SHP77 treated with DMSO at 0.1 percent for 48 hours (cell line): ENCODE measurements around the gene BID.

Experiments
- DNase-seq: peaks from one replicate; lab custom pipeline; 2025; lab: John Stamatoyannopoulos, UW

Gene BID

DNA sequence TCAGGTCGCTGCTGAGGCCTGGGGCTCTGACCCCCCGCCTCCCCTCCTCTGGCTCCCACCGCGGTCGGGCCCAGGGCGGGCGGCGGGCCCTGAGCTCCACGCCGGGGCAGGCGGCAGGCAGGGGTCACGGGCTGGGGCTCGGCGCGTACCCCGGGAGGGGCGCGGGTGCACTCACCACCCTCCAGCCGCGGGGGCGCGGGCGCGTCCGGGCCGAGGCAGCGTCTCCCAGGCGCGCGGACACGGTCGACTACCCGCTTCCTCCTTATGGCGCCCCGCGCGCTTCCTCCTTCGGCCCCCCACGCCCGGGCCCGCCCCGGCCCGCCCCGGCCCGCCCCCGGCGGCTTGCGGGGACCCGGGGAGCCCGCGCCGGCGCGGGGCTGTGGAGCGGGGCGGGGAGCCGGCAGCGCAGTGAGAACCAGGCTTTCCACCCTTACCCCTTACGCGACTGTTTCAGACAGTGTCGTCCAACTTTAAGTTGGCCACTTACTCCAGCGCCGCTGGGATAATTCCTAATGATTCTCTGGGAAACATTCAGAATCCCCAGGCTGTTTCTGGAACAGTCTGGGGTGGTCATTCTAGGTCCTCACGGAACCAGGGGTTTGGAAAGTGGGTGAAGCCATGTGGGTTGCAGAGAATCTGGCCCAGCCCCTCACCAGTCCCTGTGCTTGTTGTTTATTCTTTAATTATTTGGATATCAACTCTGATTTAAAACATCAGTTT is at the start of gene BID:
BID (minus strand) TSS at position 264 of the 720 bp plus-strand sequence. CDS start 24,353 bp downstream, outside the sequence.
- DNase-seq: no peak

DNA sequence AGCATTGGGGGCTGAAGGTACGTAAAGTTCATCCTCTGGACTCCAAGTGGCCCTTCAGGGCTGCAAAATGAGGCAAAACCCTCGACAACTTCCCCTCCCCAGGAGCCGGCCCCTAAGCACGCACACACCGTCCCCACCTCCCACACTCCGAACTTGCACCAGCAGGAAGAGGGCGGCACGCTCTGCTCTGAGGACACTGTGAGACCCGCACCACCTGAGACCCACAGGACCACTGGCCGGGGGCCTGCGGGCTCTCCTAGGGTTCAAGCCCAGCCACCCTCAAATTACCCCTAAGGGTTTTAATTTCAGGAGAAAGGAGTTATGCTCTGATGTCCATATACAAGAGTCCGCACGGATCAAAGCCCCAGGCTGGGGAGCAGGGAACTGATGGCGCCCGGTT is 49.7 kb upstream of the BID start:
- DNase-seq: no peak

GRCh38 chr22:17823226-17823625 is 49.0 kb upstream of the BID start:
- no peak for DNase-seq

- no peak for DNase-seq
Observed at GRCh38 chr22:17822087-17822486, 47.8 kb upstream of the BID start.

DNA sequence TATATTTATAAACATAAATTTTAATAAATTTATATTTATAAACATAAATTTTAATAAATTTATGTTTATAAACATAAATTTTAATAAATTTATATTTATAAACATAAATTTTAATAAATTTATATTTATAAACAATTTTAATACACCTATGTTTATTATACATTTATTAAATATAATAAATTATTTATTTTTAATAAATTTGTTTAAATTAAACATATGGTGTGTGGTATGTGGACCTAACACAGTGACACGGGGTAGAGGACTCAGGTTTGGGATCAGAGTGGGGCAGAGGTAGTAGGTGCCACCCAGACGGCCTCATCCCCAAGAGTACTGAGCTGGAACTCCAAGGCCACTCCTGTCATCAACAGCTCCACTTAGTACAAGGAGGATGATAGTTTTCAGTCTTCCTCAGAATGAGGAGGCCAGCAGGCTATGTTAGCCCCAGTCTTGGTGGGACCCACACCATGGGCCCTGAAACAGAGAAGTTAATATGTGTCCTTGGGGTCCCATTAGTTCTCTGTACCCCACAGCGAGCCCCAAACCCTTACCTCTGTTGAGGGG is 46.7 kb upstream of the BID start:
- DNase-seq: no peak

GRCh38 chr22:17818649-17819048 is 44.4 kb upstream of the BID start:
- no peak for DNase-seq

GRCh38 chr22:17818180-17818579 is 43.9 kb upstream of the BID start:
- no peak for DNase-seq

- no peak for DNase-seq
Observed at GRCh38 chr22:17817511-17818065, 43.3 kb upstream of the BID start.

- DNase-seq: no peak
Observed at GRCh38 chr22:17817079-17817478, 42.8 kb upstream of the BID start.

GRCh38 chr22:17816649-17817048 is 42.4 kb upstream of the BID start:
- no peak for DNase-seq

DNA sequence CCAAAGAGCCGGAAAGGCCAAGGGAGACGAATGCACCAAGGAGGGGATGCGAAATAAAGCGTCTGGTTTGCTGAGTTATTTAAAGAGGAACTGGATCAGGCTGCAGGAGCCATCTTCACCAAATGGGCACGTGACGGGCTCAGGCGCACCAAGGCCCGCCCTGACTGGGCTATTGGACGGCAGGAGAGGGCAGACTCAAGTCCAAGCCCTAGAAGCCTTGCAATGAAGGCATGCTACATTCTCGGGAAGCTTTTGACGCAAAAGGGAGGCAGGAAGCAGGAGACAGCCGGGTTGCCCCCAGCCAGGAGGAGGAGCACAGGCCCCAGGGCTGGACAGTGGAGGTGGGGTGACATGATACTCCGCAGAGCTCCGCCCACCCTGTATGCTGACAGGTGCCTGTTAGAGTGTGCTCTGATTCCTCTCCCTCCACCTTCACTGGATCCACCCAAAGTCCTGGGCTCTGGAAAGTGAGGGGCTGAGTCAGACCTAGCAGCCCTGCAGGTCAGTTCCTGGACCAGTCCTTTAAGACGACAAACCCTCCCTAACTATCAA is 41.5 kb upstream of the BID start:
- no peak for DNase-seq

GRCh38 chr22:17814830-17815229 is 40.6 kb upstream of the BID start:
- DNase-seq: no peak

DNA sequence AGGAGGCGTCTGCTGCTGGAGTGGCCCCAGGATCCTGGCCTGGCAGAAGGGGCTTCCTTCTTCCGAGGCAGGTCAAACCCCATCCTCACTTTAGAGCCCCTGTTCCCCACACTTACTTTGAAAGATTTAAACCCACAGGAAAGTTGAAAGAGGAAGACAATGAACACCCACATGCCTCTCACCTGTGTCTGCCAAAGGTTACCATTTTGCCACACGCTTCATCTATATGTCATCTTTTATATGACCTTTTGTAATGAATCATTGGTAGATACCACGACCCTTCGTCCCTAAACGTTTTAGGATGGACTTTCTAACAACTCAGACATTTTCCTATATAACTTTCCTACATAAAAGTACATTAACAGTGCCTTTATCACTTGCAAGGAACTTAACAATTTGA is 39.8 kb upstream of the BID start:
- DNase-seq: no peak

GRCh38 chr22:17811119-17811518 is 36.9 kb upstream of the BID start:
- DNase-seq: no peak

- DNase-seq: no peak
Observed at GRCh38 chr22:17810570-17811116, 36.4 kb upstream of the BID start.

- peak; percentile 16 for DNase-seq
Observed at GRCh38 chr22:17808693-17809403, 34.6 kb upstream of the BID start.

GRCh38 chr22:17807578-17808410 is 33.5 kb upstream of the BID start:
- no peak for DNase-seq

GRCh38 chr22:17807086-17807485 is 32.8 kb upstream of the BID start:
- no peak for DNase-seq

- no peak for DNase-seq
Observed at GRCh38 chr22:17806437-17806836, 32.2 kb upstream of the BID start.

- no peak for DNase-seq
Observed at GRCh38 chr22:17804331-17805080, 30.2 kb upstream of the BID start.
